Fibroblast of the conjunctiva (primary cell): ENCODE measurements around the gene PDCD4.

Experiments used
- DNase-seq: peaks from one replicate; pipeline ENCODE4 v3.0.0-alpha.2; 2010; ENCODE audit warnings: low read depth

The PDCD4 gene

DNA sequence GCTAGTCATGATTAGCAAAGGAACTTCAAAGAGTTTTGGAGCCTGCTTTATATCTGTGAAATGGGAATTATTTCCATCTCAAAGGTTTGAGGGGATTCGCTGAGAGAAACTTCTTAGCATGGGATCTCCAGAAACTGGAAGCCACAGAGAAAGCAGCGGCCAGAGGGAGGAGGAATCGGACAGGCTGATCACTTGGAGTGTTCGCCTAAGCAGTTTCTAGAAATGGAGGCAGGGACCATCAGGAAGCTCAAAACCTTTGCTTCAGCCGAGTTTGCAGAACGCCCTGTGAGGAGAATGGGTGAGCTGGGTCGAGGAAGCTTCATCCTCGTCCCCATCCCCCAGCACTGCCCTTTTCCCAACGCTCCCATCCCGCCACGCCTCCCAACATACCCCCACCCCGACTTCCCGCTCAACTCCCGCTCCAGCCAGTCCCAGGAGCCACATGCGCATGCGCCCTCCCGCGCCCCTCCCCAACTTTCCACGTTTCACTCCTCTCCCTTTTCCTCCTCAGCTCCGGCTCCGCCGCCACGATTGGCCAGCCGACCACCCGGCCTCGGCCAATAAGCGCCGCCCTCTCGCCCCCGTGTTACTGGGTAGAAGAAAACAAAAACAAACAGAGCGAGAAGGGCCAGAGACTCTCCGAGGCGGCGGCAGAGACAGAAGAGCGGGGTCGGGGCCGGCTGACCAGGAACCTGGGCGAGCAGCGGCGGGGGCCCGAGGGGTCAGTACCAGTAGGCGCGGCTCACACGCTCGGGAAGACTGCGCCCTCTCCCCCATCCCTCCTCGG lies at the start of gene PDCD4:
Gene PDCD4 (plus strand): TSS at position 631 of the 787 bp plus-strand sequence. CDS start 4,100 bp downstream, outside the sequence.
- peak; percentile 97 for DNase-seq

- DNase-seq, result no peak
Measured at GRCh38 chr10:110822035-110822711, 49.6 kb upstream of the PDCD4 start.

DNA sequence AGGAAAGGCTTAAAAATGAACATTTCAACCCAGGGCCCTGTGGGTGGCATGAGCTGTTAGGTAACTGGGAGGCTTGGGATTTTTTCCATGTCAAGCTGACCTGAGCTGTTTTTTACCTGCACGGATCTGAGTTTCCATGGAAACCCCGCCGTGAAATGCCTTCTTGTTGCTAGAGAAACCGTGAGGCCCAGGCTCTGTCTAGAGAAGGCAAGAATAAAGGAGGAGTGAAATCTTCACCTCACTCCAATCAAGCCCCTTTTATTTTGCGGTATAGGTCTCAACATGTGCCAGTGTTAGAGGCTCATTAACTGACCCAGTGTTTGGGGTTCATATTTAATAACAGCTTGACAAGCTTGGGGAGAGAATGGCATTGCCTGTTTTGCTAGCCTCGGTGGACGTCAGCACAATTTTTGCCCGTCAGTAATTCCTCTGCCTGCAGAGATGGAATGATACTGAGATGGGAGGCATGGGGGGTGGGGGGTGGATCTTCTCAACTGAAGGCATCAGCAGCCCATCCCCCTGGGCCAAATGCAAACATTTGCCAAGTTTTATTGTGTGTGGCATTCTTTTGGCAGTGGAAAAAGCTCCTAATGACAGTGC lies 48.9 kb upstream of the PDCD4 start:
- no peak for DNase-seq

- DNase-seq, result no peak
Measured at GRCh38 chr10:110824152-110824441, 47.6 kb upstream of the PDCD4 start.

DNA sequence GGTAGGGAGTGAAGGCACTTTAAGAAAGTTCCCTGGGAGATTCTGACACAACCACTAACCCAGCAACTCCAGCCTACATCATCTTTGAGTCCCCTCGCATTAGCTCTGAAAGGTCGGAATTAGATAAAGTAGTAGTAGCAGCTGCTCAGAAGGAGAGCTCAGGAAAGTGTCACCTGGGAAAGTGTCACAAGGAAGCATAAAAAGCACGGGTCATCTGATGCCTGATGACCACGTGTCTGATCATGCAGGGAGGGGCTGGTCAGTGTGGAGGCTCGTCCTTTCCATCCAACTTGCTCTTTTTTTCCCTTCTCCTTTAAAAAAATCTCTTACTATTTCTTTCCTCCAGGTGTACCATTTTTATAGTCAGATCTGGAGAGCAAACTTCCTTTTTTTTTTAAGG lies 47.1 kb upstream of the PDCD4 start:
- DNase-seq, result no peak

DNA sequence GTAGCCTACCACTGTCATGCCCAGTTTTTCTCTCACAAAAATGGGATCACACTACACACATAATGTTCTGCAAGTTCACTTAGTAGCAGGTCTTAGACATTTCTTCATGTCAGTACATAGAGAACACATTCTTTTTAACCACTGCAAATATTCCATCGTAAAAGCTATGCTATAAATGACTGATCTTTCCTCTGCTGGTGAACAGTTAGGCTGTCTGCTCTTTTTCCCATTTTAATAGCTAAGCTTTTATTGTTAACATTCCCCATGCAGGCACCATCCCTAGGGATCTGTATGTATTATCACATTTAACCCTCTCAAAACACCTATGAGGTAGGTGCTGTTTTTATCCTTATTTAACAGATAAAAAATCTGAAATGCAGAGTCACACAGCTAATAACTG lies 46.2 kb upstream of the PDCD4 start:
- no peak for DNase-seq

GRCh38 chr10:110827410-110827809 lies 44.3 kb upstream of the PDCD4 start:
- DNase-seq, result peak; percentile 49

GRCh38 chr10:110827875-110828274 lies 43.9 kb upstream of the PDCD4 start:
- no peak for DNase-seq

DNA sequence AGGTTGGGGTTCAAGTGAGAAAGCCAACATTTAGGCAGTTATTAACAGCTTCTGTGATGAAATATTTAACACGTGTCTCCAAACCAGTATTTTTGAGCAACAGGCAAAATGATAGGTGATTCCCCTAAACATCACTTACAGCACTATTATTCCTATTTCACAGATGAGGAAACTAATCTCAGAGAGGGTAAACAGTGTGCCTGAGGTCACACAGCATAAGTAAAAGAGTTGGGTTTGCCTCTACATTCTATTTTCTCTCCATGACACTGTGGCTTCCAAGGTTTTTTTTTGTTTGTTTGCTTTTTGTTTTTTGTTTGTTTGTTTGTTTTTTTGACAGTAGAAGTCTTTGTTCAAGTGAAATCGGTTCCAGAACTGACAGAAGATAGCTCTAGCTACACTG lies 43.2 kb upstream of the PDCD4 start:
- DNase-seq, result no peak

GRCh38 chr10:110829721-110830410 lies 41.9 kb upstream of the PDCD4 start:
- DNase-seq, result no peak

- no peak for DNase-seq
Measured at GRCh38 chr10:110833234-110833940, 38.3 kb upstream of the PDCD4 start.

DNA sequence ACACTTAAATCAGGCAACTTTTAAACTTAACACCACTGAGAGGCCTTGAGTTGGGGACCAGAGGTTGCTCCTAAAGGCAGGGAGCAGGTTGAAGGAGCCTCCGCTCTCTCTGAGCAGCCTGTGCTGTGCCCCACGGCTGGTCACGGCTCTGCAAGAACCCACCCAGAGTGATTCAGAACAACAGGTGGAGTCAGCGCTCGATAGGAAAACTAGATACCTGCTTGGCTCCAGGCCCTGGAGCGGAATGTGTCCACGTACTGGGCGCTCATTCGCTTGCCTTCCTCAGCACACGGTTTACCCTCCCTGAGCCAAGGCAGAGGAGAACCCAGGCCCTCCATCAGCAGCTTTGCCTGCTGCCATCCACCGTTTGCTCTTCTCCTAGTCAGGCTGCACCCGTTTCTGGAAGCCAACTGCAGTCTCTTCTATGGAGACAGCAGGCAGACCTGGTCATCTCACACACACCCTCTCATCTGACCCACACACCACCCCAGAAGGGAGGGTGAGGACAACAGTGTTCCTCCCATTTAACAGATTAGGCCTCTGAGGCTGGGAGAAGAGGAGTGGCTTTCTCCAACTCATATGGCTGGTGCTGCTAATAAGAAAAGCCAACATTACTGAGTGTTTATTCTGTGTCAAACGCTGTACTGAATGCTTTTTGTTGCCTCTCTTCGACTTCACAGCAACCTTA lies 37.6 kb upstream of the PDCD4 start:
- no peak for DNase-seq

- DNase-seq, result no peak
Measured at GRCh38 chr10:110834629-110835301, 37.0 kb upstream of the PDCD4 start.

DNA sequence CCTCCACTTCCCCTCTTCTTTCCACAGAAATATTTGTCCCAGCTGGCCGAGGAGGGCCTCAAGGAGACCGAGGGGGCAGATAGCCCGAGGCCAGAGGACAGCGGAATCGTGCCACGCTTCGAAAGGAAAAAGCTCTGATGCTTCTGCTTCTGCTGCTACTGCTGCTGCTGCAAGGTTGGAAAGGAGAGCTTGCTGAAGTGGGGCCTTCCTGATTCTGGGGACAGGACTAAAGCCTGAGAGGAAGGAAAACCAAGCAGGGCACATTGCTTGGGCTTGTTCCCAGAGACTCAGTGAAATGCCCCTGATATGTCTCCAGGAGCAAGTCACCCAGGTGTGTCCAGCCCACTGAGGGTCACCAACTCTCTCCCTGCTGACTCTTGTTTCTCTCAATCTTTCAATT lies 35.9 kb upstream of the PDCD4 start:
- DNase-seq, result no peak

DNA sequence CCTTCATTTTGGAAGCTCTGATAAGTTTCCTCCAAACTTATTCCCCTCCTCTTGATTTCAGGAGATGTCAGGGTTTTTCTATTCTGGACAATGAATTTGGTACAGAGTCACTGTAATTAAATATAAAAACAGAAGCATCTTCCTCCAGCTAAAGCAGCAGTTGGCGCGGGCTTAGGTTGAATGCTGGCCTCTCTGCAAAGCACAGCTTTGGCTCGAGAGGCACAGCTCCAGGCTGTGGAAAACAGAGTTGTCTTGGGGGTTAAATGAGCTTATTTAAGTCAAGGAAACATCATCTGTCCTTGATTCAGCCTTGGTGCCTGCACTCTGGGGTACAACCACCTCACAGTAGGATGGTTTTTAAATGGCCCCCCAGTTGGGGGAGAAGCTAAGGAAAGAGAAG lies 35.0 kb upstream of the PDCD4 start:
- DNase-seq, result no peak

DNA sequence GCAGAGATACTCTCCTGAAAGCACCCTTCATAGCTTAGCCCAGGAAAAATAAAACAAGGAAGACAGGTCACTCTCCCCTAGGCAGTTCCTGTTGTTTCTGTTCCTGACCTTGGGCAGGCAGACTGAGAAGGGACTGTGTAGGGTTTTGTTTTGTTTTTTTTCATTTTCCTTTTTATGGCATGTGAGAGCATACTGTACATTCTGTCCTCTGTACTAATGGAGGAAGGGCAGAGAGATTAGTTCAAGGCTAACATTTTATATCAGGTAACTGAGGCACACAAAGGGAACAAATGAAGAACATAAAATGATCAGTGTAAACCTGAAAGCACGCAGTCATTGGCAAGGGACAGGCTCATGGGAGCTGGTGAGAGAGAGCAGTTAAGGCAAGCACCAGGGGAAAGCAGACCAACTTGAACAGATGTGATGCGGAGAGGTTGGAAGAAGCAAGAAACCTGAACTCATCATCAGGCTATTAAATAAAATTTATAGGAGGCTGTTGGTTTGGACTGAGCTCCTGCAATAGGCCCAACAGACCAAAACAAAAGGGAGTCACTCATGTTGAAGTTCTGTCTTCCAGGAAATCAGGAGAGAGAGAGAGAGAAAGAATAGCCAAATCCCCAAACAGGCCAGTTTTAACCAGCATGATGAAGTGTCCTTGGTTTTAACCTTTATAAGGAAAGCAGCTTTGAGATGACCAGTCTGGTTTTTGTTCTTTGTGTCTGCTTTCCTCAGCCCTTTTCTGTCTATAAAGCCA lies 34.1 kb upstream of the PDCD4 start:
- no peak for DNase-seq

- no peak for DNase-seq
Measured at GRCh38 chr10:110840225-110840922, 31.4 kb upstream of the PDCD4 start.

DNA sequence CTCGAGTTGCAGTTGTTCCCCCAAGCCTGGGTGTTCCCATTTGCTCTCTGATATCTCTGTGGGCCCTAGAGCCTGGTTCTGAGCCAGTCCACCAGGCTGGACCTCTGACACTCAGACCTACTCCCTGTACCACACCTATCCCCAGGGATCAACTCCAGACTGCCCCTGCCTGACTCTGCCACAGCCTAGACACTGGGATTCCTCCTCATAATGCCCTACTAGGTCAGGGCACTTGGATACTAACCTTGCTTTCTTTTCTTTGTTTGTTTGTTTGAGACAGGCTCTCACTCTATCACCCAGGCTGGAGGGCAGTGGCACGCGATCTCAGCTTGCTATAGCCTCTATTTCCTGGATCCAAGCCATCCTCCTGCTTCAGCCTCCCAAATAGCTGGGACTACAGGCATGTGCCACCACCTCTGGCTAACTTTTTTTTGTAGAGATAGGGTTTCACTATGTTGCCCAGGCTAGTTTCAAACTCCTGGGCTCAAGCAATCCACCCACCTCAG lies 30.8 kb upstream of the PDCD4 start:
- no peak for DNase-seq

GRCh38 chr10:110841767-110842267 lies 29.9 kb upstream of the PDCD4 start:
- no peak for DNase-seq
